Fibroblast of the conjunctiva (primary cell): ENCODE measurements around the gene TAP1.

Source experiments
- DNase-seq: peaks from one replicate; pipeline ENCODE4 v3.0.0-alpha.2; 2010; ENCODE audit warnings: low read depth

Gene TAP1

GRCh38 chr6:32862725-32863124 is 9.2 kb upstream of the TAP1 start:
- DNase-seq = no peak

- DNase-seq = no peak
These were observed 7.2 kb upstream of the TAP1 start for GRCh38 chr6:32860674-32861073.

- no peak for DNase-seq
These were observed 4.7 kb upstream of the TAP1 start for GRCh38 chr6:32858194-32858593.

- no peak for DNase-seq
These were observed 3.8 kb upstream of the TAP1 start for GRCh38 chr6:32857156-32857891.

GRCh38 chr6:32855467-32856174 is 2.1 kb upstream of the TAP1 start:
- DNase-seq = no peak

- no peak for DNase-seq
These were observed 1.1 kb upstream of the TAP1 start for GRCh38 chr6:32854376-32855178.

GRCh38 chr6:32852844-32853540 is 512 bp downstream of the TAP1 start:
- no peak for DNase-seq

- no peak for DNase-seq
These were observed 1.3 kb downstream of the TAP1 start for GRCh38 chr6:32852018-32852843.

- no peak for DNase-seq
These were observed 2.5 kb downstream of the TAP1 start for GRCh38 chr6:32851025-32851424.

- DNase-seq = no peak
These were observed 4.4 kb downstream of the TAP1 start for GRCh38 chr6:32849126-32849525.

GRCh38 chr6:32847795-32848194 is 5.7 kb downstream of the TAP1 start:
- DNase-seq = no peak

GRCh38 chr6:32847004-32847403 is 6.5 kb downstream of the TAP1 start:
- no peak for DNase-seq

GRCh38 chr6:32845384-32845884 is 8.1 kb downstream of the TAP1 start:
- DNase-seq = no peak

GRCh38 chr6:32844839-32845383 is 8.6 kb downstream of the TAP1 start:
- no peak for DNase-seq

- DNase-seq = peak; percentile 88
These were observed 9.3 kb downstream of the TAP1 start, which contains the start of gene PSMB8 for GRCh38 chr6:32843979-32844838. TSS of gene PSMB8 (minus strand) at chr6:32844047. CDS start at chr6:32843996, 51 bp downstream.

- no peak for DNase-seq
These were observed 10.0 kb downstream of the TAP1 start for GRCh38 chr6:32843331-32843978.

- no peak for DNase-seq
These were observed 10.8 kb downstream of the TAP1 start for GRCh38 chr6:32842690-32843089.

GRCh38 chr6:32842021-32842650 is 11.4 kb downstream of the TAP1 start:
- no peak for DNase-seq
